Suprapubic skin (tissue), 3 donors: ENCODE measurements around the gene GAST.

Experiments
- EP300 ChIP-seq: sonication (generic); formaldehyde crosslinking; IDR thresholded peaks from one replicate; pipeline ENCODE4 v1.6.1; 2017; ENCODE audit warnings: antibody characterized with exemption
- POLR2A ChIP-seq, 2 donors: fragments of 450-650 bp; IDR thresholded peaks; one replicate each; pipeline ENCODE4 v1.6.1; 2017; ENCODE audit warnings: antibody characterized with exemption in 2 of 2, mild to moderate bottlenecking in 2 of 2, moderate library complexity in 2 of 2
- TF ChIP-seq, protein P1 (sequence below), 2 donors: fragments of 200-600 bp in 1 of 2; fragments of 450-650 bp in 1 of 2; sonication (generic) in 1 of 2; IDR thresholded peaks; one replicate each; pipeline ENCODE4 v1.5.1; 2016 to 2019; ENCODE audit warnings: antibody characterized with exemption in 2 of 2, mild to moderate bottlenecking in 1 of 2, moderate library complexity in 1 of 2

DNA sequence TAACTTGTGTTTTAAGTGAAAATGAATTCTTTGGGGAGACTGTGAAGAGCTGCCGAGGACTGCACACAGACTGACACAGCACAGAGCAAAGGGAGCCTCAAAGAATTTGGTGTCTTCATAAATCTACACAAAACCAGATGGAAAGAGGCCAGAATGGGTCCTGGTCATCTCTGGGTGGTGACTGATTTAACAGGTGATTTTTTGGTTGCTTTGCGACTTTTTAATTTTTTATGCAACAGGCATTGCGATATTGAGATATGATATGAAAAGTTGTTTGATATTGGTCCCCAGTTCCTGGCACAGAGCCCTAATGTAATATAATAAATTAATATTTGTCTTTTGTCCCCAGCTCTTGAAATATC is 36.1 kb upstream of the GAST start:
- TF ChIP-seq, protein P1, sequence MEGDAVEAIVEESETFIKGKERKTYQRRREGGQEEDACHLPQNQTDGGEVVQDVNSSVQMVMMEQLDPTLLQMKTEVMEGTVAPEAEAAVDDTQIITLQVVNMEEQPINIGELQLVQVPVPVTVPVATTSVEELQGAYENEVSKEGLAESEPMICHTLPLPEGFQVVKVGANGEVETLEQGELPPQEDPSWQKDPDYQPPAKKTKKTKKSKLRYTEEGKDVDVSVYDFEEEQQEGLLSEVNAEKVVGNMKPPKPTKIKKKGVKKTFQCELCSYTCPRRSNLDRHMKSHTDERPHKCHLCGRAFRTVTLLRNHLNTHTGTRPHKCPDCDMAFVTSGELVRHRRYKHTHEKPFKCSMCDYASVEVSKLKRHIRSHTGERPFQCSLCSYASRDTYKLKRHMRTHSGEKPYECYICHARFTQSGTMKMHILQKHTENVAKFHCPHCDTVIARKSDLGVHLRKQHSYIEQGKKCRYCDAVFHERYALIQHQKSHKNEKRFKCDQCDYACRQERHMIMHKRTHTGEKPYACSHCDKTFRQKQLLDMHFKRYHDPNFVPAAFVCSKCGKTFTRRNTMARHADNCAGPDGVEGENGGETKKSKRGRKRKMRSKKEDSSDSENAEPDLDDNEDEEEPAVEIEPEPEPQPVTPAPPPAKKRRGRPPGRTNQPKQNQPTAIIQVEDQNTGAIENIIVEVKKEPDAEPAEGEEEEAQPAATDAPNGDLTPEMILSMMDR (IDR thresholded peaks at IDR 0.05), result no peak
- TF ChIP-seq EP300, result no peak
- TF ChIP-seq POLR2A (IDR thresholded peaks at IDR 0.05), result no peak
